ENCODE results near the gene ABRACL. TPM values are rescaled to one million over a fixed set of nuclear protein-coding genes. Genes with fewer than 3 reads are reported as not detected.
A peak's percentile ranks its signal among the peaks of the same experiment; 100 is the strongest.

The ABRACL gene
- total and polyA plus RNA-seq, 4 donors, result 11.8 to 20.6 (median 17.7) TPM

DNA sequence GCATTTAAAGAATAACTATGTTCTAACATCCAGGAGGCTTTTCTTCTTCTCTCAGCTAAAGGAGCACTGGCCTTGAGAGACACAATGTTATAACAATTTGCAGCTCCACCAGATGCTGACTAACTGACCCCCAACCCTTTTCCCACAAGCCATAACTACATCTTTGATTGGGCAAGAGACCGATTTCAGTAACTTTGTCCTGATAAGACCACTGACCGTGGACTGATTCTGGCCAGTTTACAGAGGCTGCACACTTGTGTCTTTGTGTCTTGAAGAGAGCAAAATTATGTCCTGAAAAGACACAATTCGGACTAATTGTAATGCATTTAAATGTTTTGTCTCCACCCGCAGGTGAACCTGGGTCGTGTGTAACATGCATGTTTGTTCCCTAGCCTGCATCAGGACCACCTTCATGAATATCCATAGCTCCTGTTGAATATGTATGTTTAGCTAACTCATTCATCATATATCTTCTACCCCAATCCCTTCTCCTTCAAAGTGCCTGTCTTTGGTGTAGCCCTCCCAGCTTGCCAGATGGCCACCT lies 22.3 kb downstream of the ABRACL start:
- no peaks in the 10 kb centered on the region for H3K4me1 ChIP-seq (ENCODE audit: control insufficient read depth, insufficient read depth, low read length)
- no peak for DNase-seq (ENCODE audit: low read depth in 4 of 6, low spot score in 6 of 6)
- no peaks in the 10 kb centered on the region for H3K9me3 ChIP-seq (ENCODE audit: control insufficient read depth, insufficient read depth, low read length)
- H3K27ac ChIP-seq (ENCODE audit: low read depth, low read length), result no peak overlapping the region
- no peak overlapping the region for H3K4me3 ChIP-seq (ENCODE audit: low read depth, low read length)
- 82% methylated on average over 3 of the region's 5 CpGs for WGBS (ENCODE audit: insufficient coverage)
- H3K27me3 ChIP-seq (ENCODE audit: control insufficient read depth, insufficient read depth, low read length), result no peaks in the 10 kb centered on the region
- no peaks in the 10 kb centered on the region for H3K36me3 ChIP-seq (ENCODE audit: control insufficient read depth, insufficient read depth, low read length)

DNA sequence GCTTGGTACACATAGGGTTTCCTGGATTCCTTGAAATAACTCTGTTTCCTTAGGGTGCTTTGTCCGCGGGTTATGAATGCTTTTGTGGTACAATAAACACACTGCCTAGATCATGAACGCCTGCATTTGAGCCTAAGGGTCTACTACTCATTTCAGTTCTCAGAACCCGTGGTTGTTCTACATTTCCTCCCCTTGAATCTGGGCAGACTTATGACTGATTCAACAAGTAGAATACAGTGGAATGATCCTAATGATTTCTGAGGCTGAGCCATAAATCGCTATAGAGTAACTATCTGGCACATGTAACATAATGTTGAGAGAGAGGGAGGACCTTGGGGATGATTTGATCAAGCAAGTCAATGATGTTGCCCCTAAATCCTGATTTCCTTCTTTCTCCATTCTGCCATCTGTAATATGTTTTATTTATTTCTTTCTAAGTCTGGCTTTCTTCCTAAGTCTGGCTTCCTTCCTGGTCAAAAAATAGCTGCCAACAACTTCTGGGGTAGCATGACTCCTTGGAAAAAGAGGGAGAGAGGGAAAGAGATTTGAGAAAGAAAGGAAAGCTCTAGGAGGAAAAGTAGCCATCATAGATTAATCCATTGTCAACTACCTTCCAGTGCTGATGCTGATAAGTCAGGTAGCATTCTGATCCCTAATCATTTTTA lies 23.0 kb downstream of the ABRACL start:
- WGBS (ENCODE audit: insufficient coverage), result 94% methylated on average over 3 of the region's 5 CpGs
- Histone ChIP-seq H3K4me1 (ENCODE audit: control insufficient read depth, insufficient read depth, low read length) (no peaks in the 10 kb centered on the region), H3K27ac (ENCODE audit: low read depth, low read length) (no peak overlapping the region), H3K27me3 (ENCODE audit: control insufficient read depth, insufficient read depth, low read length) (no peaks in the 10 kb centered on the region), H3K9me3 (ENCODE audit: control insufficient read depth, insufficient read depth, low read length) (no peaks in the 10 kb centered on the region), H3K36me3 (ENCODE audit: control insufficient read depth, insufficient read depth, low read length) (no peaks in the 10 kb centered on the region), H3K4me3 (ENCODE audit: low read depth, low read length) (no peak overlapping the region)
- DNase-seq (ENCODE audit: low read depth in 4 of 6, low spot score in 6 of 6), result peak in 1 of 6 donors; percentile 67

DNA sequence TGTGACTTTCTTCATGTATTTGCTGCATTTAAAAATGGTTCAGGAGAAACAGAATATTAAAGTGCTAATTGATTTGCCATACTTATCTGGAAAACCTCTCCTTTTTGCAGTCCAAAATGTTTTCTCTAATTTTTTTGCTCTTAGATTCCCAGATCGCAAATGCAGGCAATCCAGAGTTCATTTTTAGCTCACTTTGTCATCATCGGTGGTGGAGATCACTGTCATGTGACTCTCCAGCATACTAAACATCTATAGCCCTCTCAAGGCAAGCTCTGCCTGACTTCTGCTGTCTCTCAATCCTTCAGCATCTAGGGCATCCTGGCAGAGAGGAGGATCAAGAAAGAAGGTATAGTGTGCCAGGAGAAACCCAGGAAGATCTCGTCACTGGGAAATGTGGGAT lies 24.8 kb downstream of the ABRACL start:
- H3K27me3 ChIP-seq (ENCODE audit: control insufficient read depth, insufficient read depth, low read length), result no peaks in the 10 kb centered on the region
- H3K9me3 ChIP-seq (ENCODE audit: control insufficient read depth, insufficient read depth, low read length), result no peaks in the 10 kb centered on the region
- WGBS (ENCODE audit: insufficient coverage), result 92% methylated on average over 1 of the region's 3 CpGs
- H3K4me3 ChIP-seq (ENCODE audit: low read depth, low read length), result no peak overlapping the region
- H3K4me1 ChIP-seq (ENCODE audit: control insufficient read depth, insufficient read depth, low read length), result no peaks in the 10 kb centered on the region
- no peak for DNase-seq (ENCODE audit: low read depth in 4 of 6, low spot score in 6 of 6)
- H3K36me3 ChIP-seq (ENCODE audit: control insufficient read depth, insufficient read depth, low read length), result no peaks in the 10 kb centered on the region
- H3K27ac ChIP-seq (ENCODE audit: low read depth, low read length), result no peak overlapping the region

- H3K27me3 ChIP-seq (ENCODE audit: control insufficient read depth, insufficient read depth, low read length), result no peaks in the 10 kb centered on the region
- no peaks in the 10 kb centered on the region for H3K4me1 ChIP-seq (ENCODE audit: control insufficient read depth, insufficient read depth, low read length)
- WGBS (ENCODE audit: insufficient coverage), result no CpG with 5 or more reads among the region's 3 CpGs
- H3K9me3 ChIP-seq (ENCODE audit: control insufficient read depth, insufficient read depth, low read length), result no peaks in the 10 kb centered on the region
- no peak overlapping the region for H3K27ac ChIP-seq (ENCODE audit: low read depth, low read length)
- DNase-seq (ENCODE audit: low read depth in 4 of 6, low spot score in 6 of 6), result no peak
- H3K4me3 ChIP-seq (ENCODE audit: low read depth, low read length), result no peak overlapping the region
- no peaks in the 10 kb centered on the region for H3K36me3 ChIP-seq (ENCODE audit: control insufficient read depth, insufficient read depth, low read length)
These were observed 25.5 kb downstream of the ABRACL start for GRCh38 chr6:139054001-139054400.

DNA sequence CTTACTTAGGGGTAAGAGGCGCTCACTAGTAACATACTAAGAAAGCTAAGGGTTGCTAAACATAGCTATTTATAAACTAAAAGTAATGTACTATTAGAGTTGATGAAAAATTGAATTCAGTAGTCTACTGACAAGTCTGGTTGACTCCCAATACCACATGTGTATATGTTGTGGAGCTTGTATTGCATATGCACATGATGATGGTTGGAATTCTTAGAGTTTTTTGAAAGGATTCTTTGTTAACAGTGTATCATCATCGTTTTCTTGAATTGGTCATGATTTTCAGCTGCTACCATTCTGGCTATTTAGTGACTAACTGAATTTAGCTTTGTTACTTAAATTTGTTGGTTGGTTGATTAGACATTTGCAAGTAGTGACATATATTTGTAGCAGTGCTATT lies 27.2 kb downstream of the ABRACL start:
- Histone ChIP-seq H3K36me3 (ENCODE audit: control insufficient read depth, insufficient read depth, low read length) (no peaks in the 10 kb centered on the region), H3K27ac (ENCODE audit: low read depth, low read length) (no peak overlapping the region), H3K9me3 (ENCODE audit: control insufficient read depth, insufficient read depth, low read length) (no peaks in the 10 kb centered on the region), H3K4me1 (ENCODE audit: control insufficient read depth, insufficient read depth, low read length) (no peaks in the 10 kb centered on the region), H3K4me3 (ENCODE audit: low read depth, low read length) (no peak overlapping the region), H3K27me3 (ENCODE audit: control insufficient read depth, insufficient read depth, low read length) (no peaks in the 10 kb centered on the region)
- DNase-seq (ENCODE audit: low read depth in 4 of 6, low spot score in 6 of 6), result no peak
- 83% methylated on average over 1 of the region's 2 CpGs for WGBS (ENCODE audit: insufficient coverage)

GRCh38 chr6:139058029-139058428 lies 29.5 kb downstream of the ABRACL start:
- 100% methylated on average over 1 of the region's 3 CpGs for WGBS (ENCODE audit: insufficient coverage)
- Histone ChIP-seq H3K27me3 (ENCODE audit: control insufficient read depth, insufficient read depth, low read length) (no peaks in the 10 kb centered on the region), H3K9me3 (ENCODE audit: control insufficient read depth, insufficient read depth, low read length) (no peaks in the 10 kb centered on the region), H3K27ac (ENCODE audit: low read depth, low read length) (no peak overlapping the region), H3K4me3 (ENCODE audit: low read depth, low read length) (no peak overlapping the region), H3K4me1 (ENCODE audit: control insufficient read depth, insufficient read depth, low read length) (no peaks in the 10 kb centered on the region), H3K36me3 (ENCODE audit: control insufficient read depth, insufficient read depth, low read length) (no peaks in the 10 kb centered on the region)
- DNase-seq (ENCODE audit: low read depth in 4 of 6, low spot score in 6 of 6), result peak in 1 of 6 donors; percentile 58

DNA sequence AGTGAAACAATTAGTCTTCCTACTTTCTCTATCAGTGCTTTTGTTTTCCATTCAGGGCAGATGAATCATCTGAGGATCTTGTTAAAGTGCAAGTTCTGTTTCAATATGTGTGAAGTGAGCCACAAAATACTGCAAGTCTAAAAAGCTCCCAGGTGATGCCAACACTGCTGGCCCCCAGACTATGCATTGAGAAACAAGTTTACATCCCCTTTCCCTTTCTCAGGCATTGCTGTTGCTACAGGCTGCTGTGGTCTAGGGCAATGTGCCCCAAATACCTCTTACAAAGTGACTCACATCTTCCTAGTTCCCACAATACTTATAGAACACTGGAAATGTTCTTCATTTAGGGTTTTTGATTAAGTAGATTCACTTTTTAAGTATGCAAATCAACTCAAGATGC lies 31.8 kb downstream of the ABRACL start:
- no peak for DNase-seq (ENCODE audit: low read depth in 4 of 6, low spot score in 6 of 6)
- no peak overlapping the region for H3K4me3 ChIP-seq (ENCODE audit: low read depth, low read length)

GRCh38 chr6:139062932-139063646 lies 34.5 kb downstream of the ABRACL start:
- no peaks in the 10 kb centered on the region for H3K9me3 ChIP-seq (ENCODE audit: control insufficient read depth, insufficient read depth, low read length)
- no peaks in the 10 kb centered on the region for H3K27me3 ChIP-seq (ENCODE audit: control insufficient read depth, insufficient read depth, low read length)
- H3K27ac ChIP-seq (ENCODE audit: low read depth, low read length), result no peak overlapping the region
- H3K4me1 ChIP-seq (ENCODE audit: control insufficient read depth, insufficient read depth, low read length), result no peaks in the 10 kb centered on the region
- no peak for DNase-seq (ENCODE audit: low read depth in 4 of 6, low spot score in 6 of 6)
- WGBS (ENCODE audit: insufficient coverage), result no CpG with 5 or more reads among the region's 1 CpG
- H3K36me3 ChIP-seq (ENCODE audit: control insufficient read depth, insufficient read depth, low read length), result no peaks in the 10 kb centered on the region
- H3K4me3 ChIP-seq (ENCODE audit: low read depth, low read length), result no peak overlapping the region

More for the DNA sequence above, 31.8 kb downstream of the ABRACL start:
- H3K27ac ChIP-seq (ENCODE audit: low read depth, low read length), result no peak overlapping the region
- H3K27me3 ChIP-seq (ENCODE audit: control insufficient read depth, insufficient read depth, low read length), result no peaks in the 10 kb centered on the region
- no peaks in the 10 kb centered on the region for H3K36me3 ChIP-seq (ENCODE audit: control insufficient read depth, insufficient read depth, low read length)
- H3K9me3 ChIP-seq (ENCODE audit: control insufficient read depth, insufficient read depth, low read length), result no peaks in the 10 kb centered on the region
- H3K4me1 ChIP-seq (ENCODE audit: control insufficient read depth, insufficient read depth, low read length), result no peaks in the 10 kb centered on the region

GRCh38 chr6:139064981-139065665 lies 36.6 kb downstream of the ABRACL start:
- no peak for DNase-seq (ENCODE audit: low read depth in 4 of 6, low spot score in 6 of 6)

More at GRCh38 chr6:139064981-139065665, 36.6 kb downstream of the ABRACL start:
- no peaks in the 10 kb centered on the region for H3K9me3 ChIP-seq (ENCODE audit: control insufficient read depth, insufficient read depth, low read length)
- H3K27ac ChIP-seq (ENCODE audit: low read depth, low read length), result no peak overlapping the region
- no peaks in the 10 kb centered on the region for H3K4me1 ChIP-seq (ENCODE audit: control insufficient read depth, insufficient read depth, low read length)
- H3K36me3 ChIP-seq (ENCODE audit: control insufficient read depth, insufficient read depth, low read length), result no peaks in the 10 kb centered on the region
- H3K4me3 ChIP-seq (ENCODE audit: low read depth, low read length), result no peak overlapping the region
- WGBS (ENCODE audit: insufficient coverage), result 90% methylated on average over 2 of the region's 7 CpGs
- no peaks in the 10 kb centered on the region for H3K27me3 ChIP-seq (ENCODE audit: control insufficient read depth, insufficient read depth, low read length)
